Subcutaneous abdominal adipose tissue (tissue), 5 donors: ENCODE data around the gene DBN1.

Experiments used
- H3K27ac ChIP-seq: one replicate; pipeline ENCODE4 v1.7.0; 2013; ENCODE audit warnings: low read depth, mild to moderate bottlenecking, inconsistent platforms, low read length, moderate library complexity
- H3K27me3 ChIP-seq, 5 donors: one replicate each; pipeline ENCODE4 v1.7.0; 2013; ENCODE audit warnings: low read length in 5 of 5, inconsistent platforms in 1 of 5; ENCODE audit not compliant: control insufficient read depth in 5 of 5, insufficient read depth in 4 of 5
- H3K36me3 ChIP-seq, 5 donors: one replicate each; pipeline ENCODE4 v1.7.0; 2013; ENCODE audit warnings: low read length in 5 of 5; ENCODE audit not compliant: control insufficient read depth in 5 of 5, insufficient read depth in 5 of 5
- H3K4me1 ChIP-seq, 5 donors: one replicate each; pipeline ENCODE4 v1.7.0; 2013; ENCODE audit warnings: low read length in 5 of 5, mild to moderate bottlenecking in 3 of 5, moderate library complexity in 1 of 5; ENCODE audit not compliant: control insufficient read depth in 5 of 5, insufficient read depth in 5 of 5
- H3K4me3 ChIP-seq, 5 donors: one replicate each; pipeline ENCODE4 v1.7.0; 2013; ENCODE audit warnings: low read length in 5 of 5, low read depth in 1 of 5
- H3K9ac ChIP-seq, 5 donors: one replicate each; pipeline ENCODE4 v1.7.0; 2013; ENCODE audit warnings: low read length in 5 of 5, mild to moderate bottlenecking in 4 of 5, moderate library complexity in 3 of 5
- H3K9me3 ChIP-seq, 5 donors: one replicate each; pipeline ENCODE4 v1.7.0; 2013; ENCODE audit warnings: low read length in 5 of 5; ENCODE audit not compliant: control insufficient read depth in 5 of 5
- donor health status: healthy.
- donor health status: healthy.
- donor health status: healthy.
- donor health status: healthy.
- donor health status: healthy.

The DBN1 gene

DNA sequence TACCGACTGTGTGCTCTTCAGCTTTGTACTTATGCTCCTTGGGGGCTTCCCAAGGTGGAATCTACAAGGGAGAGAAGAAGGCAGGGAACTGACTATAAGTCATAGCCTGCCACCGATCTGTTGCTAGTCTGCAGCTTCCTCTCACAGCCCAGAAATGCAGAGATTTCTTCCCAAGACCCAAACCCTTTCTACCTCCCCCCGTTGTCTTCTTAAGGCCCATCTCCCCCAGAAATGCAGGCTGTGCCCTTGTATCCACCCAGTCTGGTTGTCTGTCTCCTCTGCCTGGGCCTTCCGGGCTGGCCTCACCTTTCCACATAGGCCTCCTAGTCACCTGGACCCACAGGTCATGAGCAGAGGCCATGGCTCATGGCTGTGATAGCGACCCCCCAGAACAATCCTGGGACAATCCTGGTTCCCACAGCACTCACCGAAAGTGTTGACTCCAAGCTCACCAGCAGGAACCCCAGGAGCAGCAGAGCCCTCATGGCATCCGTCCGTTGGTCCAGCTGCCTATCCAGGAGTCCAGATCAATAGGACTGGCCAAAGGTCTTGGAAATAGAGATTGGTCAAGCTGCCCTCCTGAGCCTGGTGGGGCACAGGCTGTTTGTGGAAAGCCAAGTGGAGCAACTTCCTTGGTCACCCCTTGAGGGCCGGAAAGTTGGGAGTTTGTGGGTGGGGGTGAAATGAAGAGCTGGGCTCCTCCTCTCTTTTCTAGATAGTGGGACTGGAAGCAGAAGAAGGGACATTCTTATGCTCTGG is 64.2 kb downstream of the DBN1 start, which contains the start of gene F12:
Gene F12, minus strand, starts transcription at position 522 of the 759 bp plus-strand sequence. Its CDS starts 37 bp downstream, at position 485.
- H3K9me3 ChIP-seq: no peaks in the 10 kb centered on the region

More for the DNA sequence above, 64.2 kb downstream of the DBN1 start, which contains the start of gene F12:
- no peak within 1 kb of the TSS for H3K4me3 ChIP-seq
- H3K36me3 ChIP-seq: no peaks in the 10 kb centered on the region
- no peak within 1 kb of the TSS for H3K9ac ChIP-seq
- H3K4me1 ChIP-seq: peaks cover 0 to 17% (median 8%) of the 10 kb centered on the region in 5 donors
- H3K27me3 ChIP-seq: peaks cover 0 to 4% (median 0%) of the 10 kb centered on the region in 5 donors
- H3K27ac ChIP-seq: no peak within 1 kb of the TSS
